Pancreas (tissue), 10 donors: ENCODE results near the gene ERF. TPM values are rescaled to one million over a fixed set of nuclear protein-coding genes. Genes with fewer than 3 reads are reported as not detected.
A peak's percentile ranks its signal among the peaks of the same experiment; 100 is the strongest.

Source experiments
- ATAC-seq, 4 donors: fragments of 200-7000 bp; cut with Tn5 transposase; one replicate each; pipeline versions ENCODE4 v1.8.0 to v1.9.1; 2020; ENCODE audit warnings: mild to moderate bottlenecking in 4 of 4, moderate library complexity in 4 of 4
- DNase-seq, 6 donors: peaks; one replicate each; pipeline ENCODE4 v3.0.0-alpha.2; 2020
- FAIRE-seq: peaks from 2 replicates; lab custom pipeline; 2012; peaks lifted over from hg19 to GRCh38; lab: Jason Lieb, UNC
- H3K27ac ChIP-seq, 4 donors: fragments of 200-600 bp; sonication (generic); 1 replicate in 3 of 4; 2 replicates in 1 of 4; pipeline versions ENCODE4 v1.5.0 to v1.8.0; 2020
- H3K27me3 ChIP-seq, 4 donors: fragments of 200-600 bp; one replicate each; pipeline ENCODE4 v1.8.0; 2021
- H3K36me3 ChIP-seq, 3 donors: fragments of 200-600 bp; sonication (generic) in 1 of 3; one replicate each; pipeline versions ENCODE4 v1.5.0 to v1.8.0; 2020 to 2021
- H3K4me1 ChIP-seq, 3 donors: fragments of 200-600 bp; one replicate each; pipeline ENCODE4 v1.8.0; 2021
- H3K4me3 ChIP-seq, 4 donors: fragments of 200-600 bp; sonication (generic) in 2 of 4; one replicate each; pipeline versions ENCODE4 v1.5.0 to v1.8.0; 2020 to 2021
- H3K9me3 ChIP-seq, 4 donors: fragments of 200-600 bp; one replicate each; pipeline ENCODE4 v1.8.0; 2021
- WGBS, 2 donors: extraction: QIAGEN DNeasy Blood & Tissue Kit; methylation state at CpG; one replicate each; pipeline ENCODE4 v1.1.7; 2013; 5-methylcytosine and 5-hydroxymethylcytosine counted together
- intact Hi-C, 3 donors: fragments of 100-400 bp; cut with DNase I; formaldehyde crosslinking; loops; one replicate each; pipeline versions ENCODE4 v1.11.1 to v1.14.2; 2022
- polyA plus RNA-seq, 2 donors: library from polyadenylated mRNA; stranded (reverse); fragments of 200-250 nt; gene quantifications; one replicate each; pipeline ENCODE4 v1.2.3, GENCODE V29; 2013
- total RNA-seq, 6 donors: library from RNA; stranded (reverse); fragmentation: NEBNext Ultra II Directional in 4 of 6; extraction: Animal tissue kit (Norgen Biotek cat#: 25700) in 4 of 6; gene quantifications; one replicate each; pipeline versions ENCODE4 v1.2.1 to v1.2.4, GENCODE V29; 2021 to 2023
- TF ChIP-seq, protein P1 (sequence below), 4 donors: fragments of 200-600 bp; sonication (generic) in 3 of 4; IDR thresholded peaks; one replicate each; pipeline versions ENCODE4 v1.5.0 to v1.8.0; 2021; ENCODE audit warnings: antibody characterized with exemption in 4 of 4
- donor health status: healthy with polysubstance abuse.
- donor health status: DM: no; HTN: no; CAD: no; lungs with moderate emphysema.
- donor health status: DM: no; HTN: no; CAD: no.
- donor health status: control.
- donor health status: control.
- donor health status: Bipolar disorder and iron deficiency.
- donor health status: DM: yes; HTN: yes; CAD: no.
- donor health status: DM: no; HTN: no; CAD: no.
- donor health status: DM: no; HTN: no; CAD: no.
- donor health status: DM: yes; HTN: yes; CAD: no.

The ERF gene
- total and polyA plus RNA-seq, 8 donors = 20.5 to 48.5 (median 22.9) TPM

DNA sequence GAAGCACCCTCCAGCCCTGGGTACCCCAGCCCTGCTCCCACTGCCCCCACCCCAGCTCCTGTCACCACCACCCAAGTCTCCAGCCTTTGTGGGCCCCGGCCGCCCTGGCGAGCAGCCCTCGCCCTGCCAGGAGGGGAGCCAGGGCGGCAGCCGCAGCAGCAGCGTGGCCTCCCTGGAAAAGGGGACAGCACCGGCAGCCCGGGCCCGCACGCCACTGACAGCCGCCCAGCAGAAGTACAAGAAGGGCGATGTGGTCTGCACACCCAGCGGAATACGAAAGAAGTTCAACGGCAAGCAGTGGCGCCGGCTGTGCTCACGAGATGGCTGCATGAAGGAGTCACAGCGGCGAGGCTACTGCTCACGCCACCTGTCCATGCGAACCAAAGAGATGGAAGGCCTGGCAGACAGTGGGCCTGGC is 18.1 kb upstream of the ERF start:
- no peaks in the 10 kb centered on the region for H3K27me3 ChIP-seq
- FAIRE-seq (no peak), DNase-seq (peak in 1 of 6 donors; percentile 75), ATAC-seq (no peak)
- H3K4me1 ChIP-seq = peaks cover 8 to 25% (median 13%) of the 10 kb centered on the region in 3 donors
- peaks cover 0 to 29% (median 15%) of the 10 kb centered on the region in 3 donors for H3K36me3 ChIP-seq
- H3K4me3 ChIP-seq = no peak overlapping the region
- TF ChIP-seq, protein P1, sequence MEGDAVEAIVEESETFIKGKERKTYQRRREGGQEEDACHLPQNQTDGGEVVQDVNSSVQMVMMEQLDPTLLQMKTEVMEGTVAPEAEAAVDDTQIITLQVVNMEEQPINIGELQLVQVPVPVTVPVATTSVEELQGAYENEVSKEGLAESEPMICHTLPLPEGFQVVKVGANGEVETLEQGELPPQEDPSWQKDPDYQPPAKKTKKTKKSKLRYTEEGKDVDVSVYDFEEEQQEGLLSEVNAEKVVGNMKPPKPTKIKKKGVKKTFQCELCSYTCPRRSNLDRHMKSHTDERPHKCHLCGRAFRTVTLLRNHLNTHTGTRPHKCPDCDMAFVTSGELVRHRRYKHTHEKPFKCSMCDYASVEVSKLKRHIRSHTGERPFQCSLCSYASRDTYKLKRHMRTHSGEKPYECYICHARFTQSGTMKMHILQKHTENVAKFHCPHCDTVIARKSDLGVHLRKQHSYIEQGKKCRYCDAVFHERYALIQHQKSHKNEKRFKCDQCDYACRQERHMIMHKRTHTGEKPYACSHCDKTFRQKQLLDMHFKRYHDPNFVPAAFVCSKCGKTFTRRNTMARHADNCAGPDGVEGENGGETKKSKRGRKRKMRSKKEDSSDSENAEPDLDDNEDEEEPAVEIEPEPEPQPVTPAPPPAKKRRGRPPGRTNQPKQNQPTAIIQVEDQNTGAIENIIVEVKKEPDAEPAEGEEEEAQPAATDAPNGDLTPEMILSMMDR (IDR thresholded peaks at IDR 0.05) = no peak
- no peak overlapping the region for H3K27ac ChIP-seq
- intact Hi-C loops = no loop called here
- no peaks in the 10 kb centered on the region for H3K9me3 ChIP-seq
- WGBS, 2 donors = 95 to 96% methylated on average over 19 to 23 of the region's 23 CpGs

DNA sequence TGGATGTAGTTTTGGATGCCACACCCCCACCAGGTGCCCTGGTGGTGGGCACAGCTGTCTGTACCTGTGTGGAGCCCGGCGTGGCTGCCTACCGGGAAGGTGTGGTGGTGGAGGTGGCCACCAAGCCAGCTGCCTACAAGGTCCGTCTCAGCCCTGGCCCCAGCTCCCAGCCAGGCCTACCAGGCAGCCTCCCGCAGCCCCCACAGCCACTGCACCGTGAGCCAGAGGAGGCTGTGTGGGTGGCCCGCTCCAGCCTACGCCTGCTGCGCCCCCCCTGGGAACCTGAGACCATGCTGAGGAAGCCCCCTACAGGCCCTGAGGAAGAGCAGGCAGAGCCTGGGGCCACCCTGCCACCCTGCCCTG is 17.6 kb upstream of the ERF start:
- H3K27me3 ChIP-seq = no peaks in the 10 kb centered on the region
- TF ChIP-seq, protein P1 (IDR thresholded peaks at IDR 0.05) = no peak
- FAIRE-seq (no peak), DNase-seq (peak in 1 of 6 donors; percentile 78), ATAC-seq (no peak)
- intact Hi-C loops = no loop called here
- H3K36me3 ChIP-seq = peaks cover 0 to 29% (median 15%) of the 10 kb centered on the region in 3 donors
- H3K4me1 ChIP-seq = peaks cover 8 to 23% (median 9%) of the 10 kb centered on the region in 3 donors
- H3K27ac ChIP-seq = no peak overlapping the region
- H3K4me3 ChIP-seq = no peak overlapping the region
- H3K9me3 ChIP-seq = no peaks in the 10 kb centered on the region
- 91 to 96% methylated on average over 9 of the region's 9 CpGs for WGBS, 2 donors

DNA sequence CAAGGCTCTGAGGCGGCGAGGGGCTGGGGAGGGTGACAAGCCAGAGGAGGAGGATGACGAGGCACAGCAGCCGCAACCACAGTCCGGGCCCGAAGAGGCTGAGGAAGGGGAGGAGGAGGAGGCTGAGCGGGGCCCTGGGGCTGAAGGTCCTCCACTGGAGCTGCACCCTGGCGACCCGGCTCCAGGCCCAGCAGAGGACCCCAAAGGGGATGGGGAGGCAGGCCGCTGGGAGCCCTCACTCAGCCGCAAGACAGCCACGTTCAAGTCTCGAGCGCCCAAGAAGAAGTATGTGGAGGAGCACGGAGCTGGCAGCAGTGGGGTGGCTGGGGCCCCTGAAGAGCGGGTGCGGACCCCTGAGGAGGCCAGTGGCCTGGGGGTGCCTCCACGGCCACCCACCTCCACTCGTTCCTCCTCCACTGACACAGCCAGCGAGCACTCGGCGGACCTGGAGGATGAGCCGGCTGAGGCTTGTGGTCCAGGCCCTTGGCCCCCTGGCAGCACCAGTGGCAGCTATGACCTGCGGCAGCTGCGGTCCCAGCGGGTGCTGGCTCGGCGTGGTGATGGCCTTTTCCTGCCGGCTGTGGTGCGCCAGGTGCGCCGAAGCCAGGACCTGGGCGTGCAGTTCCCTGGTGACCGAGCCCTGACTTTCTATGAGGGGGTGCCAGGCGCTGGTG is 17.1 kb upstream of the ERF start:
- TF ChIP-seq, protein P1 (IDR thresholded peaks at IDR 0.05) = no peak
- 90 to 94% methylated on average over 34 to 35 of the region's 35 CpGs for WGBS, 2 donors
- no peak overlapping the region for H3K27ac ChIP-seq
- H3K27me3 ChIP-seq = no peaks in the 10 kb centered on the region
- peak in 4 of 6 donors; percentile 31 to 81 (median 56) for DNase-seq
- FAIRE-seq = no peak
- H3K4me1 ChIP-seq = peaks cover 8 to 22% (median 8%) of the 10 kb centered on the region in 3 donors
- intact Hi-C loops = no loop called here
- peaks cover 0 to 29% (median 15%) of the 10 kb centered on the region in 3 donors for H3K36me3 ChIP-seq
- no peaks in the 10 kb centered on the region for H3K9me3 ChIP-seq
- ATAC-seq = no peak
- no peak overlapping the region for H3K4me3 ChIP-seq

DNA sequence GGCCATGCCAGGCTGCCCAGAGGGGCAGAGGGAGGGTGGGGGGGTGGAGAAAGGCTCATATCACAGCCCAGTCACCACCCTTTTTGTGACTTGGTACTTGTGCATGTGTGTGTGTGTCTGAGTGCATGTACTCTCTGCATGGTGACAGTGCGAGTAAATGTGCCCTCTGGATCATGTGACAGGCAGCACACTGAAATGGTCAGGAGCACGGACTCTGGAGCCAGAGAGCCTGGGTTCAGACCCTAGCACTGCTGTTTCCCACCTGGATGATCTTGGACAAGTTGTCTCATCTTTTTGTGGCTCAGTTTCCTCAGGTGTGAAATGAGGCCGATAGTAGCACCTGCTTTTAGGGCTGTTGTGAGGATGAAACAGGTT is 16.1 kb upstream of the ERF start:
- peak in 1 of 6 donors; percentile 25 for DNase-seq
- peaks cover 7 to 22% (median 8%) of the 10 kb centered on the region in 3 donors for H3K4me1 ChIP-seq

More for the DNA sequence above, 16.1 kb upstream of the ERF start:
- Histone ChIP-seq H3K27ac (peak overlapping the region; percentile 73 to 91 (median 82)), H3K9me3 (no peaks in the 10 kb centered on the region), H3K4me3 (peak overlapping the region in 2 of 4 donors; percentile 51 to 57), H3K27me3 (no peaks in the 10 kb centered on the region), H3K36me3 (peaks cover 0 to 29% (median 15%) of the 10 kb centered on the region in 3 donors)
- no peak for FAIRE-seq
- no peak for ATAC-seq
- TF ChIP-seq, protein P1 (IDR thresholded peaks at IDR 0.05) = no peak
- WGBS, 2 donors = 33% methylated on average over 3 of the region's 3 CpGs
- intact Hi-C loops = no loop called here
